Activated CD4-positive, alpha-beta memory T cell treated with anti-CD3 and anti-CD28 coated beads for 36 hours (primary cell): Measurements from ENCODE around the gene CHST8. TPM values are rescaled to one million over a fixed set of nuclear protein-coding genes. Genes with fewer than 3 reads are reported as not detected.

Source experiments
- CTCF ChIA-PET: fragments of 350-600 bp; sonication (Branson Sonifier 250); formaldehyde crosslinking; loops from one replicate; lab custom pipeline; 2021; ENCODE audit warnings: antibody characterized with exemption, inconsistent platforms; lab: Charles Lee
- POLR2A ChIA-PET: fragments of 350-600 bp; sonication (Branson Sonifier 250); formaldehyde crosslinking; loops from one replicate; lab custom pipeline; 2021; ENCODE audit warnings: antibody characterized with exemption; lab: Charles Lee
- DNase-seq: peaks from one replicate; pipeline ENCODE4 v3.0.0-alpha.2; 2020
- H3K27ac Mint-ChIP-seq: one replicate; pipeline ENCODE4 v1.8.0; 2021; ENCODE audit warnings: mixed read lengths
- H3K27me3 Mint-ChIP-seq: one replicate; pipeline ENCODE4 v1.8.0; 2021; ENCODE audit warnings: mixed read lengths
- H3K36me3 Mint-ChIP-seq: one replicate; pipeline ENCODE4 v1.8.0; 2021; ENCODE audit warnings: mixed read lengths
- H3K4me1 Mint-ChIP-seq: one replicate; pipeline ENCODE4 v1.8.0; 2021; ENCODE audit warnings: low read depth, mixed read lengths
- H3K4me3 Mint-ChIP-seq: one replicate; pipeline ENCODE4 v1.8.0; 2021; ENCODE audit warnings: mild to moderate bottlenecking, mixed read lengths
- H3K9me3 Mint-ChIP-seq: one replicate; pipeline ENCODE4 v1.8.0; 2021; ENCODE audit warnings: mixed read lengths
- intact Hi-C: fragments of 100-400 bp; cut with micrococcal nuclease; formaldehyde crosslinking; loops from one replicate; pipeline ENCODE4 v1.15.1; 2023
- total RNA-seq, 2 experiments: library from RNA; stranded (reverse); gene quantifications; one replicate each; pipeline ENCODE4 v1.2.3, GENCODE V29; 2021

The CHST8 gene
- total RNA-seq, 2 experiments from 2014 or later = not detected

DNA sequence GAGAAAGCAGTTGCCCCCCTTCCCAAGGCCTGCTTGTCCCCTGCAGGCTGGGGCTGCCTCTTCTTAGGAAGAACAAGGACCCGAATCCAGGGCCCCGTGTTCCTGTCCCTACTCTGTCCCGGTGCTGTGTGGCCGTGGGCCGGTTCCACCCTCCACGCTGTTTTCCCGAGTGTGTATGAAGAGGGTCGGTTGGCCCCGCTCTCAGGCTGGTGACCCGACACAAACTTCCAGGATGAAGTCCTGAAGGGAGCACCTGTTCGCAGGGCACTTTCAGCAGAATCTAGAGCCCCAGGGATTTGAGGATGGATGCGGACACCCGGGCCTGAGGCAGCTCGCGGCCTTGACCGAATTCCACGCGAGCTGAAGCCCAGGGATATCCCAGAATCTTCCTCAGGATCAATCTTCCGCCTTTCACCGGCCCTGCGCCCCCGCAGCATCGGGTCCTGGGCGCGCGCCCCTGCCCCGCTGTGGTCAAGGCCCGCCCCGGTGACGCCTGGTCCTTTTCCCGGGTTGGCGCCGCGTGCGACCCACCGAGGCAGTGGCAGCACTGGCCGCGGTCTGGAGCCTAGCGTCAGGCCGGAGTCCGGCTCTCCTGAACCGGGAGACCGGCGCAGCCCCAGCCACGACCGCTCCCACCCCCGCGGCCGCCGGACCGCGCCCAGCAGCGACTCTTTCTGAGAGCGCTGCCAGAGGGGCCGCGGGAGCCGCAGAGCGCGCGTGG is 528 bp upstream of the CHST8 start:
- H3K27ac Mint-ChIP-seq = no peak overlapping the region
- no peaks in the 10 kb centered on the region for H3K36me3 Mint-ChIP-seq
- no peak for DNase-seq
- H3K4me3 Mint-ChIP-seq = no peak overlapping the region
- intact Hi-C loops = no loop called here
- H3K27me3 Mint-ChIP-seq = peaks cover 46% of the 10 kb centered on the region
- ChIA-PET CTCF (no interaction called here), POLR2A (no interaction called here)
- no peaks in the 10 kb centered on the region for H3K9me3 Mint-ChIP-seq
- no peaks in the 10 kb centered on the region for H3K4me1 Mint-ChIP-seq

DNA sequence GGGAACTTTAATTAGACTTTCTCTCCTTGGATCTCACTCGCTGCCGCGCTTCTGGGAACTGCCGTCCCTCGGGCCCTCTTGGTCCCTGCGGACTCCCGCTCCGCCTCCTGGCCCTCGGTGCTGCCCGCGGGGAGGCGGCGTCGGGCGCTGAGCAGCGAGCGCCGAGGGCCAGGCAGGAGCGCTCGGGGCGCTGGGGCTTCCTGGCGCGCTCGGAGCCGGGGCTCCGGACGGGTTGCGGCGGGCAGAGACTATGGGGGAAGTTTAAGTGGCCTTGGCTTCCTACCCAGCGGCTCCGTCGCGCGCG is 704 bp downstream of the CHST8 start:
- Mint-ChIP-seq H3K27ac (no peak overlapping the region), H3K27me3 (peaks cover 48% of the 10 kb centered on the region), H3K36me3 (no peaks in the 10 kb centered on the region), H3K9me3 (no peaks in the 10 kb centered on the region), H3K4me1 (no peaks in the 10 kb centered on the region), H3K4me3 (no peak overlapping the region)
- CTCF ChIA-PET = no interaction called here
- POLR2A ChIA-PET = no interaction called here
- DNase-seq = no peak
- intact Hi-C loops = no loop called here

DNA sequence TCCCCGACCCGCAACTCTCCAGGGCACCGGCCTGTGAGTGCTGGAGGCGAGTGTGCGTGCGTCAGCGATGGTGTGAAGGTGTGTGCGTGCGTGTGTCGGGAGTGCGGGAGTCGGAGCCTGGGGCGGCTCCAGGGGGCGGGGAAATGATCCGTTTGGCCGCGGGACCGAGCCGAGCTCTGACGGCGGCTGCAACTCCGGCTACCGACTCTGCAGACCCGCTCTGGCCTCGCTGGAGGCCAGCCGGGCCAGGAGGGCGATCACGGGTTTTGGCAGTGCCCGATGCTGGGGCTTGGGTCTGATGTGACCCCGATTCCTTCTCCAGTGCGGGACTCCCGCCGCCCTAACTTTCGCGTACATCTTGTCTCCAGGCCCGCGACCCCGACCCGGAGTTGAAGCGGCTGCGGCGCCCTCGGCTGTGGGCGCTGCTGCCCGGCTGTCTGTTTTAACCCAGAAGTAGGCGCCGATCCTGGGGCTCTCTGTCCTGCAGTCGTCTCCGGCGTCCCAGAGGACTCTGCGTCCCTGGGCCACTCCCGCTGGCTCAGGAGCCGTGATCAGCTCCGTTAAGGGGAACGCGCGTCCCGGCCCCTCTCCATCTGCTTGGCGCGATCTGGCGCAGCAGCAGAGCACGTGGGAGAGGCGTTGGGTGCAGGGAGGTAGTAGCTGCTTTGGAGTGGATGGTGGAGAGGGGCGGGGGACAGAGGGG is 1.2 kb downstream of the CHST8 start:
- no peak overlapping the region for H3K27ac Mint-ChIP-seq
- H3K4me3 Mint-ChIP-seq = no peak overlapping the region
- H3K9me3 Mint-ChIP-seq = no peaks in the 10 kb centered on the region
- H3K36me3 Mint-ChIP-seq = no peaks in the 10 kb centered on the region
- H3K27me3 Mint-ChIP-seq = peaks cover 51% of the 10 kb centered on the region
- CTCF ChIA-PET = no interaction called here
- no peaks in the 10 kb centered on the region for H3K4me1 Mint-ChIP-seq
- intact Hi-C loops = no loop called here
- POLR2A ChIA-PET = no interaction called here
- DNase-seq = no peak

DNA sequence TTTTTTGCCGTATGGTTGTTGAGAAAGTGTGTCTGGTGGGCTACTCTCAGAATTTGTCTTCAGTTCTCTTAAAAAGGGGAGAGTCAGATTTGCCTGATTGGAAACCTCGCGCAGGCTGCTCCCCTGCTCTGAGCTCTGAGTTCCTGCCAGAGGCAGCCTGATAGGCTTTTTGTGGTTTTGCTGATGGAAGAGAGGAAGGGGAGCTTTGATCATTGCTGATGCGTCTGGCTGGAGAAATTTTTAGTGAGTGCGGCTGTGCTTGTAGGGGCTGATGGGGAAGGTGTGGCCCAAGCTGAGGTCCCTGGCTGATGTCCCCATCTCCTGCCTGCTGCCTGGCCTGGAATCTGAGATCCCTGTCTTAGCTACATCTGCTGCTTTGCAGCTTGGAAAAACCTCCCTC is 2.8 kb downstream of the CHST8 start:
- no peaks in the 10 kb centered on the region for H3K9me3 Mint-ChIP-seq
- H3K27ac Mint-ChIP-seq = no peak overlapping the region
- ChIA-PET CTCF (interaction anchor here (0.6 kb wide), 1 partner anchor 470 kb away, joined by 4 read pairs; no protein-coding TSS in a partner anchor), POLR2A (no interaction called here)
- H3K36me3 Mint-ChIP-seq = no peaks in the 10 kb centered on the region
- no peaks in the 10 kb centered on the region for H3K4me1 Mint-ChIP-seq
- peaks cover 54% of the 10 kb centered on the region for H3K27me3 Mint-ChIP-seq
- no peak for DNase-seq
- no peak overlapping the region for H3K4me3 Mint-ChIP-seq
- intact Hi-C loops = no loop called here

DNA sequence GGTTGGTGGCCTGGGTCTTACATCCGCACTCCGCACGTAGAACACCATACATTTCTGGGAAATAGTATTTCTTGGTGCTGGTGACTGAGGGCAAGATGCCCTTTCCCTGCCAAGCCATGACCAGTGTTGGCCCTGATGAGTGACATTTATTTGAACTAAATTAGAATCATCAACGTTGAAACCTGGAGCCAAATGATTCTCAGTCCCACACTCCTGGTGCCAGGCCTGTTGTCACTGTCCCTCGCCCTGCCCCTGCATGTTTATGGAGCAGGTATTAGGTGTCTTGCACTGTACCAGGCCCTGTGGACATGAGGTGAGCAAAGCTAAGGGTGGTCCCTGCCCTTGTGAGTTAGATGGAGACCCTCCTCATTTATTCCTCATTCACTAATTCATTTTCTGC is 5.8 kb downstream of the CHST8 start:
- ChIA-PET CTCF (no interaction called here), POLR2A (no interaction called here)
- H3K4me3 Mint-ChIP-seq = no peak overlapping the region
- no peaks in the 10 kb centered on the region for H3K9me3 Mint-ChIP-seq
- intact Hi-C loops = no loop called here
- no peak overlapping the region for H3K27ac Mint-ChIP-seq
- H3K36me3 Mint-ChIP-seq = no peaks in the 10 kb centered on the region
- DNase-seq = no peak
- peaks cover 41% of the 10 kb centered on the region for H3K27me3 Mint-ChIP-seq
- H3K4me1 Mint-ChIP-seq = no peaks in the 10 kb centered on the region

DNA sequence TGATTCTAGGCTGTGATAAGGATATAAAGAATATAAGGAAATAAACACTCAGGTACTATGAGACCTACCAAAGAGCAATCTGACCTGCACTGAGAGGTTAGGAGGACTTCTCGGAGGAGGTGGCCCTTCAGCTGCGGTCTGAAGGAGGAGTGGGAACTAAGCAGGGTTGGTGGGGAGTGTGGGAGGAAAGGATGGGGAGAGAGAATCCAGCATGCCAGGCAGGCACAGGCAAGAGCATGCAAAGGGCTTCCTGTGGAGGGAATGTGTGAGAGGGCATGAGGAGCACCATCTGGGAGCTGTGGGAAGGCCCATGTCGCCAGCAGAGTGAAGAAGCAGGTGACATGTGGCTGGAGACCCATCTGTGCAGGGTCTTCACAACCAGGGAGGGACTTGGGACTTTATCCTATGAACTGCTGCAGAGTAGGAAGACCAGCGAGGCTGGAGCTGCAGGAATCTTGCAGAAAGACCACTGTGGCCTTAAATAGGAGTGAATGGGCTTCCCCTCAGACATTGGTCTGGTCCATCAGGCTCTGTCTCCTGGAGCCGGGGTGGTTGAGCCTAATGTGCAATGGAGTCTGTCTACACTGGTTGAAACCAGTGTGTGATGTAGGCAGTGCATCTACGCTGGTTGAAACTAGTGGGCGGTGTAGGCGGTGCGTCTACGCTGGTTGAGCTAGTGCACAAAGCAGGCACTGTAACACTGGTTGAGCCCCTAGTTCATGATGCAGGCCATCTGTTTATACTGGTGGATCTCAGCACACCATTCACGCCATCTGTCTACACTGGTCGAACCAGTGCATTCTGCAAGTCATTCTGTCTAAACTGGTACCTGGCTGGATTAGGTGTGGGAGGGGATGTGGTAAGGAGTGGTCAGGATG is 6.4 kb downstream of the CHST8 start:
- no peaks in the 10 kb centered on the region for H3K9me3 Mint-ChIP-seq
- intact Hi-C loops = no loop called here
- ChIA-PET CTCF (no interaction called here), POLR2A (no interaction called here)
- no peak overlapping the region for H3K27ac Mint-ChIP-seq
- no peak for DNase-seq
- no peaks in the 10 kb centered on the region for H3K36me3 Mint-ChIP-seq
- H3K27me3 Mint-ChIP-seq = peaks cover 39% of the 10 kb centered on the region
- H3K4me3 Mint-ChIP-seq = no peak overlapping the region
- no peaks in the 10 kb centered on the region for H3K4me1 Mint-ChIP-seq

DNA sequence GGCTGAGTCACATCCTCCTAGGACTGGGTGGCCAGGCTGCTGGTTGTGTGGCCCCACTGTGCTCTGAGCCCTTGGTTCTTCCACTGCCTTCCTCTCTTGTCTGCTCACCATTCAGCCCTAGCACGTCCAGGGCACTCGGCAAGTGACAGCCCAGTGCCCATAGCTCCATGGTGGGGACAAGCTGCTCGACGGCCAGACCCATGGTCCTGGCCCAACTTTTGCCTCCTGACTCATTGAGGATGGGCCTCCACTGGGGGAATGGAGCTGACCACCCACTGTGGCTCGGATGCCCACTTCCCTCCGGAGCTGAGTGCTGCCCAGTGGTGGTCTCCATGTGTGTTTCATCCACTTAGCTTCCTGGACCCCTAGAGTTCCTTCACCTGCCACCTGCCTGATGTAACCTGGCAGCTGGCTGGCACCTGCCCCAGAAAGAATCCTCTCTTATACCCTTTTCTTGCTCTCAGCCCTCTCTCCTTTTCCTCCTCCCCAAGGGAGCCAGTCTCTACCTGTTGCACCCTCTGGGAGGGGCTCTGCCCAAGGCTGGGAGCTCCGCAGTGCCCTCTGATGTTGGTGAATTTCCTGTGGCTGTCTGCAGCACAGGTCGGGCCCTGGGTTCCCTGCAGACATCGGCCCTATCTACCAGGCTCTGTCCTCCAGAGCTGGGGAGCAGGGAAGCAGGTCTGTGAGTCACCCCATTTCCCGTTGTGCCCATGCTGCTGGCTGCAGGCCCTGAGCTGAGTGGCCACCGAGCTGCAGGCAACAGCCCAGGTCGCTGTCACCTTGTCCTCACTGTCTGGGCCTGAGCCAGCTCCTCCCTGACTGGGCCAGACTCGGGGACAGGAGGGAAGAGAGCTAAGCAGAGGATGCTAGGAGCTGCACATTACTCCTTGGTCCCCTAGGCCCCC is 7.4 kb downstream of the CHST8 start:
- H3K4me3 Mint-ChIP-seq = no peak overlapping the region
- CTCF ChIA-PET = no interaction called here
- POLR2A ChIA-PET = no interaction called here

DNA sequence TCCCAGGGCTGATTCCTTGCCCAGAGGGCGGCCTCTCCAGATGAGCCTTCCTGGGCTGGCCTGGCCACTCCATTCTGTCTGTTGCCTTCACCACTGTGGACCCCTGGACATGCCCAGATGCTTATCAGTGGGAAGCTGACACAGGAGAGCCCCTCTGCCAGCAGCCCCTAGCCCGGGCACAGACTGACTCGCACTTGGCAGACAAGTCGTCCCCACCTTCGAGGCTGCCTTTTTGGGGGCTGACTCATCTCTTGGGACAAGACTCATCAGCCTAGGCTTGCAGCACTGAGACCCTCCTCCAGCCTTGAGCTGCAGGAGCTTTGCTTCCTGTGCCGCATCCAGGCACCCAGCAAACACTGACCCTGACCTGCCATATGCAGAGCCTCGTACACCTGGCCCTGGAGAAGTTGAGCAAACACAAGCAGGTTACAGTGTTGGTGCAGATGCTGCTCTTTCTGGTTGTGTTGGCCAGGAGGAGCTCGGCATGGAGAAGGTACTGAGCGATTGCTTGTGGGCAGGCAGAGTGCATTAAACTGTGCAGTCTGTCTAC is 8.1 kb downstream of the CHST8 start:
- Mint-ChIP-seq H3K4me3 (no peak overlapping the region), H3K27ac (no peak overlapping the region), H3K9me3 (no peaks in the 10 kb centered on the region), H3K4me1 (no peaks in the 10 kb centered on the region), H3K36me3 (no peaks in the 10 kb centered on the region), H3K27me3 (peaks cover 23% of the 10 kb centered on the region)
- intact Hi-C loops = no loop called here
- CTCF ChIA-PET = no interaction called here
- no peak for DNase-seq
- POLR2A ChIA-PET = no interaction called here

More for the DNA sequence above, 7.4 kb downstream of the CHST8 start:
- no peaks in the 10 kb centered on the region for H3K9me3 Mint-ChIP-seq
- H3K36me3 Mint-ChIP-seq = no peaks in the 10 kb centered on the region
- peaks cover 30% of the 10 kb centered on the region for H3K27me3 Mint-ChIP-seq
- DNase-seq = no peak
- intact Hi-C loops = no loop called here
- H3K4me1 Mint-ChIP-seq = no peaks in the 10 kb centered on the region
- H3K27ac Mint-ChIP-seq = no peak overlapping the region

DNA sequence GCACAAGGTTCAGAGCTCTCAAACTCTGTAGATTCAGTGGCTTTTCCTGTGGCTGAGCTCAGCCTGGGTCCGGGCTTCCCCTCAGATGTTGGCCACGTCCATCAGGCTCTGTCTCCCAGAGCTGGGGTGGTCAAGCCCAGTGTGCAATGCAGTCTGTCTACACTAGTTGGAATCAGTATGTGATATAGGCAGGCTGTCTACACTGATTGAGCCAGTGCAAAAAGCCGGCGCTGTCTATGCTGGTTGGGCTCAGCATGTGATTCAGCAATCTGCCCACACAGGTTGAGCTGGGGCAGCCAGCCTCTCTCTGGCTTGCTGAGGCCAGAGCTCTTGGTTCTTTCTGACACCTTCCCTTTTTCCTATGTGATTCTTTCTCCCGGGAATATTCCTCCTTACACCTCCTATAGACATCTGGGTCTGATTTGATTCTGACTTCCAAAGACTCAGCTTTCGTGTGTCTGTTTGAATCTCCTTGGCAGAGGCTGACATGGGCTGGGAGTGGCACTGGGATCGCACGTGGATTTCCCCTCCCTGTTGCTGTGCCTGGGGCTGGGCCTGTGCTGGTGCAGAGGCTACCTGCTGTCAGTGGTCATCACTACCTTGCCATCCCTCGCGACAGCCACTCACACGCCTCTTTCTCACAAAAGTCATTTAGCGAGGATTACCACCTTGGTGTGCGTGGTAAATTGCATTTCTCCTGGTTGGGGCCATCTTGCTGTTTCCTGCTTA is 9.3 kb downstream of the CHST8 start:
- Mint-ChIP-seq H3K9me3 (peaks cover 2% of the 10 kb centered on the region), H3K27me3 (peaks cover 19% of the 10 kb centered on the region), H3K4me1 (no peaks in the 10 kb centered on the region), H3K36me3 (no peaks in the 10 kb centered on the region), H3K27ac (no peak overlapping the region), H3K4me3 (no peak overlapping the region)
- ChIA-PET CTCF (no interaction called here), POLR2A (interaction anchor here (0.6 kb wide), 1 partner anchor 472 kb away, joined by 4 read pairs; no protein-coding TSS in a partner anchor)
- DNase-seq = no peak
- intact Hi-C loops = no loop called here

DNA sequence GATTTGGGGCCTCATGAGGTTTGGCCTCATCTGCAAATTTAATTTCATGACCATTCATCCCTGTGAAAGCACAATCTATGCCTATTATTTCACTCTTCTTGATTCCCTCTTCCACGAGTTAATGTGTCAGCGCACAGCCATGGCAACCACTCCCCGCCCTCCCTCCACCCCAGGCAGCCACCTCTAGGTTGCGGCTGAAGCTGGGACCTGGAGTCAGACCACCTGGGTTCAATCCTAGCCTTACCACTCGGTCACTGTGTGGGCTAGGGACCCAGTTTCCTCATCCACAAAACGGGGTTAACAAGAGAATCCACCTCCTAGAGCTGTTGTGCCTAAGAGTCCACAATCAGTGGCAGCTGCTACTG is 9.8 kb downstream of the CHST8 start:
- ChIA-PET POLR2A (no interaction called here), CTCF (no interaction called here)
- H3K27me3 Mint-ChIP-seq = peaks cover 18% of the 10 kb centered on the region
- H3K36me3 Mint-ChIP-seq = no peaks in the 10 kb centered on the region
- no peak overlapping the region for H3K27ac Mint-ChIP-seq
- peaks cover 2% of the 10 kb centered on the region for H3K9me3 Mint-ChIP-seq
- no peak overlapping the region for H3K4me3 Mint-ChIP-seq
- intact Hi-C loops = no loop called here
- no peaks in the 10 kb centered on the region for H3K4me1 Mint-ChIP-seq
- DNase-seq = no peak
